NCI-H2227 treated with DMSO at 0.1 percent for 48 hours (cell line): ENCODE results near the gene WIPF3.

ENCODE experiments used
- DNase-seq: peaks from one replicate; lab custom pipeline; 2025; lab: John Stamatoyannopoulos, UW

The WIPF3 gene, protein sequence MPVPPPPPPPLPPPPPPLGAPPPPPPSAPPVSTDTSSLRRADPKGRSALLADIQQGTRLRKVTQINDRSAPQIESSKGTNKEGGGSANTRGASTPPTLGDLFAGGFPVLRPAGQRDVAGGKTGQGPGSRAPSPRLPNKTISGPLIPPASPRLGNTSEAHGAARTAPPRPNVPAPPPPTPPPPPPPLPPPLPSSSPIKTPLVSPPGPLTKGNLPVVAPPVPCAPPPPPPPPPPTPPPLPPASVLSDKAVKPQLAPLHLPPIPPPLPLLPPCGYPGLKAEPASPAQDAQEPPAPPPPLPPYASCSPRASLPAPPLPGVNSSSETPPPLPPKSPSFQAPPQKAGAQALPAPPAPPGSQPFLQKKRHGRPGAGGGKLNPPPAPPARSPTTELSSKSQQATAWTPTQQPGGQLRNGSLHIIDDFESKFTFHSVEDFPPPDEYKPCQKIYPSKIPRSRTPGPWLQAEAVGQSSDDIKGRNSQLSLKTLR

DNA sequence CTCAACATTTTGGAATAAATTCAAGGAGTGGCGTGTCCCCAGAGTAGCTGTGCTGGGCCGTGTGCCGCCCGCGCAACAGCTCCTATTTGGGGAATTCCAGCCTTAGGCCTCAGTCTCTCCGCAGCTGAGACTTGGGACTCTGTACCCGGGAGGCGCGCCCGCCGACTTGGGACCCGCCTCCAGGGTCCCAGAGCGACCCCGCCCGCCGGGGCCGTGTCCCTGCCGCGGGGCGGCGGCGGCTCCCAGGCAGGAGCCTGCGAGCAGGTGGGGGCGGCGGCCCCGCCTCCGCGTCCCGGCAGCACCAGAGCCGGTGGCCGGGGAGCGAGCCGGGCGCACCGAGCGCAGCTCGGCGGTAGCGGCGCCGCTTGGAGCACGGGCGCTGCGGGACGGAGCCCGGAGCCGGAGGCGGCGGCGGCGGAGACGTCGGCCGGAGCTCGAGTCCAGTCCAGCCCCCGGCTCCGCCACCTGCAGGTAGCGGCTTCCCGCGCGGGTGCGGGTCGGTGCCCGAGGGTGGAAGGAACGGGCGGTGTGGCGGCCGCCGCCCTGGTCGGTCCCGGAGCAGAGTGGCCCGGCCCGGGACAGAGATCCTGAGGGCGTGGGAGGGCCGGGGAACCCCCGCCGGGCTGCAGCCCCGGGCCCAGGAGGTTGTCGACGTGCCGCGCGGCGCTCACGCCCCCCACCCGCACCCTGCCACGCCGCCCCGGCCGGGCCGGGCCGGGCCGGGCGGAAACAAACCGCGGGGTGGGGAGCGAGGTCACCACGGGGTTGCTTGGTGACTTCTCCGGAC, at the start of gene WIPF3:
WIPF3 (plus strand) TSS at position 301 of the 787 bp plus-strand sequence. CDS start 28,217 bp downstream, outside the sequence.
- DNase-seq, result peak; percentile 16

DNA sequence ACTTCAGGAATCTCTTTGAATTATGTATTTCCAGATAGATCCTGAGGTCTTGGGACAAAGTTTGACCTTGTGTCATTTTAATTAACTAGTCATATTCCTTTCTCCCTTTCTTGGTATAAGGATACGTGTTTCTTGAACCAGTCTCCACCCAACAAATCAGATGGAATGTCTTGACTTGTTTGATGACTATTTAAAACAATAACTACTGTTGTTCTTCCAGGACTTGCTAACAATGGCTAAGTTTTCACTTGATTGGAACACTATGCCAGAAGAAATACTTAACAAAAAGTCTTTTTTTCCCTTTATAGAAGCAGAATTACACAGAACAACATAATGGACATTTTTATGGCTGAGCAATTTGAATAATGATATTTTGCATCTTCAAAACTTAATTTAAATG, 43.0 kb upstream of the WIPF3 start:
- DNase-seq, result no peak

DNA sequence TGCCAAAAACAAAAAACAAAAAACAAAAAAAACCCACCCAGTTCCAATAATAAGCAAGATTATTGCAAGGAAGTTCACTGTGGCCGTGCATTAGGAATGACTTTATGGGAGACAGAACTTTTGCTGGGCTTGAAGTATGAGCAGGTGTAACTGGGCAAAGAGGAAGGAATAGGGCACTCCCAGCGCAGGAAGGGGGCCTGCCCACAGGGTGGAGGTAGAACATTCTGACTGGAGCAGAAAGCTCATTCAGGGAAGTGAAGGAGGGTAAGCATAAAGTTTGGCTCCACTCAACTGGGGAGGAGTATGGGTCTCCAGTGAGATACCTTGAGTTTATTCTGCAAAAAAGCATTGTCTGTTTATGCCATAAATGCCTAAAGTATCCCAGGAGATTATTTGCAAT, 42.1 kb upstream of the WIPF3 start:
- DNase-seq, result no peak

DNA sequence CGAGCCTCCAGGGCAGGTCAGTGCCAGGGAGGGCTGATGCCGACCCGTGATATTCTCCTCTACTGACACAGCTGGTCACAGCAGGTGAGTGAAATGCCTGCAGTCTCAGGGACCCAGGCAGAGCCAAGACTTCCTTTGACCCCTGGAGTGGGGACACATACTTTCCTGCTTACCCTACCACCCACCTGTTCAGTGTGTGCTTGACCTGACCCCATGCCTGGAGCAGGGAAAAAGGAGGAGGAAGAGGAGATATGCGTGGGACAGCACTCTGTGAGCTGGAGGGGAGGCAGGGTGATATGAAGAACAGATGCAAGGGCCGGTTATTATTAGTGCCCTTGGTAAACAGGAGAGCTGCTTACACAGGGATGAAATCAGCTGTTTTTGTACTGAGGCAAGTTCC, 40.8 kb upstream of the WIPF3 start:
- DNase-seq, result no peak

DNA sequence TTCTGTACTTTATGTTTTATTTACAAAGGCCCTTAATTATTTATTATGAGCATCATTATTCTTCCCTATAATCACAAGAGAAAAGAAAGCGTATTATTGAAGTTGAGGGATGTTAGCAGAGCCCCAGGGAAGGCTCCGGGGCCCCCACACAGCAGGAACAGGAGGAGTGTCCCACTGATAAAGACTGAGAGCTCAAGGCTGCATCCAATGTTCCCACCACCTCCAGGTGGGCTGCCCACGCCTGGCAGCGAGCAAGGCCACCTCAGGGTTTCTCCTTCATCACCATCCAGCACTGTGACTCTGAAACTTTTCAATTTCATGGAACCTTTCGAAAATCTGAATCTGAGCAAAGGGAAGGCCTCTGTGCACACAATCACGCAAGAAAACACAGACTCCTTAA, 35.9 kb upstream of the WIPF3 start:
- no peak for DNase-seq

DNA sequence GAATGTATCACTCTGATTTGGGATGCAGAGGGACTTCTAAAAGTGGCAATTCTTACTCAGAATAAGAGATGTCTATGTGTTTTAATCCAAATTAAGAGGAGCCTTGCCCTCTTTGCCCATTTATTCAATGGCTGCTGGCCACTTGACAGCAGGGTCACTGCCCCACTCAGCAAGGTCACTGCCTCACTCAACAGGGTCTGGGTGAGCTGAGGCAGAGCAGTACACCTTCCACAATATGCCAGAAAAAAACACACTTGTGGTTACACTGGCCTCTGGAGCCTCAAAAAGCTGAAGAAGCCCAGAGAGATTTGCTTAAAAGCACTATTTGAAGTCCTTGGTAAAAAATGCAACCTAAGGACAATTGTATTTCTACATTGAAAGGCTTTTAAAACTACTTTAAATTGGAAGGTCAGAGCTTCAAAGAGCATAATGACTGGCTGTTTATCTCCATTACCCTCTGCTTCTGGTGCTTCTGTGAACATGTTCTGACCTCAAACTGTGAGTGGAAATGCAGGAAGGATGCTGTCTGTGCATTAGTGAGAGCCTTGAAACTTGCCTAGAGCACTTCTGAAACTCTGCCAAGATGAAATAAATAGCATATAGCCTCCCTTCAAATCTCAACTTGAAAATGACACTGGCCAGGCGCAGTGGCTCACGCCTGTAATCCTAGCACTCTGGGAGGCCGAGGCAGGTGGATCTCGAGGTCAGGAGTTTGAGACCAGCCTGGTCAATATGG, 35.1 kb upstream of the WIPF3 start:
- peak; percentile 84 for DNase-seq

DNA sequence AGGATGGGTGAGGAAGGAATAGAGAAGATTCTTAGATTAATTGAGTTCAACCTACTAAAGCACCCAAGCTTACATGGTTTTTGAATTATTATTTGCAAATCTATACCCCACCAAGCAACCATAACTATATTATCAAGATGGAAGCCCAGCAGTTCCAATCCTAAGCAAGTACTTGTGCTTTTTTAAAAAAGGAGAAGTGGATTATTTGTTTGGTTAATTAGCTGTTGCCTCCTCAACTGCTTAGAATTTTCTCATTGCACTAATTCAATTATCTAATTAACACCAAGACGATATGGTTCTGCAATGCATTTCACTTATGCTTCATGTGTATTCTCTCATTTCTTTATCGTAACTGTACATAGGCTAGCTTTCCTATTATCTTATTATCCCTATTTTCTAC, 27.3 kb upstream of the WIPF3 start:
- DNase-seq, result no peak

DNA sequence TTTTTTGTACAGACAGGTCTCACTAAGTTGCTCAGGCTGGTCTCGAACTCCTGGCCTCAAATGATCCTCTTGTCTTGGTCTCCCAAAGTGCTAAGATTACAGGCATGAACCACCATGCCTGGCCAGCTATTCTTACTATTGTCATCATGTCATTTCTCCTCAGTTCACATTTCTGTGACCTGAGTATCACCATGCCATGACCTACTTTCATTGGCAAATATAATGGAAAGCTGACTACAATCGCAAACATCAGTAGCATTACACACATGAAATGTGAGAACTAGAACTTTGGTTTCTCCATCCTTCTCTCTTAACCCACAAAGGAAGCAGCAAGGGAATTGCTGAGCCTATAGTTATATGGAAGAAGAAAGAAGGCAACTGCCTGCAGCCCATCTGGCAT, 26.0 kb upstream of the WIPF3 start:
- no peak for DNase-seq

DNA sequence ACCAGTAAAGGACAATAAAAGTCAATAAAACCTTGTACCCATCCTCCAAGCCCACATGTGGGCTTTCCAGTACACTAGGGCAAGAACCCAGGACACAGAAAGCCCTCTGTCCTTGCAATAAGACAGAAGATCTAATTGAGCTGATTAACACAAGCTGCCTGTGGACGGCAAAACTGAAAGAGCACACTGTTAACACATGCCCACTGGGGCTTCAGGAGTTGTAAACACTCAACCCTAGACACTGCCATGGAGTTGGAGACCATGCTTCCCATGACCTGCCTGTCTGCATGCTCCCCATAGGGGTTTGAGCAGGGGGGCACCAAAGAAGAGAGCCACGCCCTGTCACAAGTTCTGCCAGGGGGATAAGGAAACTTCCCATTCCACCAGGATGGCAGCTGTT, 22.6 kb upstream of the WIPF3 start:
- no peak for DNase-seq

DNA sequence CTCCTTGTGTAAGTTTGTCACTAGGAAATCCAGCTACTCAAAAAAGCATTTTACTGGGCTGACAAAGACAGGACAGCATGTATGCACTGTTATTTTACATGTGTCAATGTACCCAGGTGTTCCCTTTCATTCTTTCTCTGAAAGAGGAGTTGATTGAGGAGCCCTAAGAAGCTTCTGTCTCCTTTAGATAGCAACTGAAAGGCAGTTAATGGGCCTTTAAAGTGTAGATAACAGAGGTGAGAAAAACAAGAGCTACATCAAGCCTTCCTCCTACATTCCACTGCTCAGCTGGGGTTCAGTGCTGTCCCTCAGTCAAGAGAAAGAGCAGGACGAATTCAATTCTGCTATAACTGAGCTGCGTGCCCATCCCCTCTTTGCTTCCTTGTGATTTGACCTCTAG, 12.8 kb upstream of the WIPF3 start:
- DNase-seq, result no peak

DNA sequence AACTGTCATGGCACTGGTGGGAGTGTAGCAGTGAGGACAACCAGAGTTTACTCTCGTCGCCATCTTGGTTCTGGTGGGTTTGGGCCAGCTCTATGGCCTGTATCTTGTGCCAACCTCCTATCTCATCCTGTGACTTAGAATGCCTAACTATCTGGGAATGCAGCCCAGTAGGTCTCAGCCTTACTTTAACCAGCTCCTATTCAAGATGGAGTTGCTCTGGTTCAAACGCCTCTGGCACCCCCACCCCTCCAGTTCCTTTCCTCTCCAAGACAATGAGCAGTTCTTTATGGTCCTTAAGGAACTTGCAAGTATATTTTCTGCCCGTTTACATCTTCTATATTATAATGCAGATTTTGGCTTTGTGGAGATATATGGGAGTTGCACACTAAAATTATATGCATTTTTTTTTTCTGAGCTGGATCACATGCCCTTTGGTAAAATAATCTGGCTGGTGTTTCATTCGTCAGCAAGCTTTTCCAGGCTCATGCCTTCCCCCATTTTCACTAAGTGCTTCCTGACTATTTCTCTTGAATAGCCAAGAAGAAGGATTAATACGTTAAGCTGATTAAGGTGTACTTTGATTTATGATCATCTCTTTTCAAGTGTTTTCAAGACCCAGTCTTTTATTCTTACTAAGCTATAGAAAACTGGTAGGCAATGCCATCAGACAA, 11.2 kb upstream of the WIPF3 start:
- no peak for DNase-seq

DNA sequence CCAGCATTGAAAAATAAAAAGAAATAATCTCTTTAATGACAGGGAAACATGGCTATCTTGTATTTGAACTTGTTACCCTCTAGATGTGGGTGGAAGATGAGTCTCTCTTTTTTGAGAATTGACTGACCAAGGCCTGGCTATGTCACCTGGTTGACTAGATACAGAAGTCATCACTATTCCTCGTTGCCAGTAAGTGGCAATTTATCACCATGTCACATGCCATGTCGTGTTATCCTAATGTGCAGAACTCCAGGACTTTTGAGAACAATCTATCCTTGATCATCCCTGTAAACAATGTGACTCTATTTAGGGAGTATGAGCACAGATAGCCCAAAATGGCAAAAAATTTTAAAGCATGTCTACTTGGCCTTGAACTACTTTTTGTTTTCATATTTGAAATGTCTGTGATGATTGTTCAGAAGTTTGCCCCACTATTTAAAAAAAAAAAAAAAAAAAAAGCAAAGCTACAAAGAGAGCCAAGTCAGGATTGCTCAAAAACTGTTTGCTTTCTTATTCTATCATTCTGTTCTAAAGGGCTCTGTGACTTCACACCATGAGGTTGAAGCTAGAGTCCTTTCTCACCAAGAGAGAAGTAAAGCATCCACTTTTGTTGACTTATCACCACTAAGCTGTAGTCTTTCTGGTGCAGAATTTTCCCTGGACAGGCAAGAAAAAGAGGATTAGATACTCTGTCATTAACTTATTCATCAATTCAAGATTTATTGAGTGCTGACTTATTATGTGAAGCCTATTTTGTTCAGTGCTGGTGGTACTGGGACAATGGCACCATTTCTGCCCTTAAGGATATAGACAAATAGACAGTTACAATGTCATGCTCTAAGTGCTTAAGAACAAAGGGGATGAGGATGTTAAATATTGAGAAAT, 10.4 kb upstream of the WIPF3 start:
- no peak for DNase-seq

DNA sequence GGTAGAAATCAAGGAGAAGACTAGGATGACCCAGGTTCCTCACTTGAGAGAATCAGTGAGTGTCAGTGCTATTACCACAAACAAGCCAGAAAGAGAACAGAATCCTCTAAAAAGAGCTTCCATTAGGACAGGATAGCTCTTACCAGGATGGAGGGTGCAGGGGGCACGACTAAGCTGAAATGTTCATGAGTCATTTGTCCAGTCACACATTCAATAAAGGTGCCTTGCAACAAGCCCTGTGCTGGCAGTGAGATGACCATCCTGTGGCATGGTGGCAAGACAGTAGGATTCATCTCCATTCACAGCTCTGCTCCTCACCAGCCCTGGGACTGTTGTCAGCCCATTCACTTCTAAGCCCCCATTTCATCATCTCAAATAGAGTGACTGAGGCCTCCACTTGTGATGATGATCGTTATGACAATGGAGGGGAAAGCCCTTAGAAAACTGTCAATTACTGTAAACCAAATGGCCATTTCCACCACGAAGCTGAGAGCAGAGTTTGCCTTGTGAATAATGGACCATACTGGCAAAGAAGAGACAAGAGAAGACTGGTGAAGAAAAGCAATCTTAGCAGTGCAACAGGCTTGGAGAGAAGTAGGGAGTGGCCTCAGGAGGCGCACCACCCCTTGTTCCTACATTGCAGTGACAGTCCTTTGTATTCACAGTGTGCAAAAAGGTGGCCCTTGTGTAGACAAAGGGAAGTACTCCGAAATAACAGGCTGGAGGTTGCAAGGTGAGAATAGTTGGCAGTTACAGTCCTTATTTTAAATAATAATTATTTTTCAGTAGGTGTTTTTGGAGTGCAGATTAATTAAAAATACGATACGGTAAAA, 9.0 kb upstream of the WIPF3 start:
- no peak for DNase-seq

DNA sequence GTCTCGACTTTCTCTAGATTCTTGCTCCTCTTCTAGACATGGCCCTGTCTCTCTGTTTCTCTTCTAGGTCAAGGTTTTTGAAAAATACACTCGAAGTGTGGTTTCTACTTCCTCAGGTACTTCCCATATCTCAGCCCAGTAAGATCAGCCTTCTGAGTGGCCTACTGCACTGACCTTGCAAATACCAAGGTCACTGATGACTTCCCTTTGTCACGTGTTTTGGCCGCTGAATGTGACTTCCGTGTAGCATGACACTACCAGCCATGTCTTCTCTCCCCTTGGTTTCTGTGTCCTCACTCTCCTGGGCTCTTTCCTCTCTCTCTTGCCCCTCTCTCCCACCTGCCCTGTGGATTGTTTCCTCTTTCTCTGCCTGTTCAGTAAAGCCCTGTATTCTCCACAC, 7.9 kb upstream of the WIPF3 start:
- DNase-seq, result no peak

DNA sequence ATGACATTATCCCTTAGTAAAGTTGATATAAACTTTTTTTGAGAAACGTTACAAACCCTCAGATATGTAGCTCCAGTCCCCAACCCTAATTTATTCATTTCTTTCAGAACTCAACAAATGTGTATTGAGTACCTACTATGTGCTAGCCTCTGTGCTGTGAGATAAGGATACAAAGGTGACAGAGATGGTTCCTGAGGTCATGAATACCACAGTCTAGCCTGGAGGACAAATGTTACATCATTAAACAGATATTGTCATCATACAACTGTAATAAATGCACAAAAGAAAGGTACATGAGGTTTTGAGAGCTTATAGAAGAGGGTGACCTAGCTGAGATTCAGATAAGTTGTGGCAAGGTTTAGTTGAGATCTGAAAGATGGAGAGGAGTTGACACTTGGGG, 4.4 kb upstream of the WIPF3 start:
- no peak for DNase-seq

DNA sequence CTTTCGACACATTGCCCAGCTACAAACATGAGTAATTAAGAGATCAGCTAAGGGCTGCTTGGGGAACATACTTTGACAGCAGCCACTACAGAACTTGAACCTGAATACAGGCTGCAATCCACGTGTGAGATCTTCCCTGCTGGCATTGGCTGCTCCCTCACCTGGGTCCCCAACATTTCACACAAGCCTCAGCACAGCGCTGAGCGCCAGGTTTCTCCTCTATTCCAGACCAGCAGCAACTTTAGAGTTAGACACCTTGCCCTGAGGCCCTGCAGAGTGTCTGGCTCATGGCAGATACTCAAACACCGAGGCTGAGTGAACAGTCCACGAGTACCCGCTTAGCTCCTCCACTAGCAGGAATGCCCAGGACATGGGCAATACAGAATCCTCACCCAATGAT, 1.3 kb upstream of the WIPF3 start:
- no peak for DNase-seq

DNA sequence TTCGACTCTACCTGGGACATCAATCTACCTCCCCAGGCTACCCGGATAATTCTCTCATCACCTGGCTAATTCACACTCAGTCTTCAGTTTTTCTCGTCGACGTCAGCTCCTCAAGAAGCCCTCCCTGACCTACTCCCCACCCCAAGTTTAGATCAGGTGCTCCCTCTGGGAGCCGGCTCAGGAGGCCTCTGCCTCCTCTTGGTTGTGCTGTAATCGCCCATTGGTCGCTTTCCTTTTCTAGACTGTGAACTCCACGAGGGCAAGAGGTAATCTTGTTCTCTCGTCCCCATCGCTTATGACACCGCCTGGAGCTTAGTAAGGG, 461 bp upstream of the WIPF3 start:
- DNase-seq, result no peak

DNA sequence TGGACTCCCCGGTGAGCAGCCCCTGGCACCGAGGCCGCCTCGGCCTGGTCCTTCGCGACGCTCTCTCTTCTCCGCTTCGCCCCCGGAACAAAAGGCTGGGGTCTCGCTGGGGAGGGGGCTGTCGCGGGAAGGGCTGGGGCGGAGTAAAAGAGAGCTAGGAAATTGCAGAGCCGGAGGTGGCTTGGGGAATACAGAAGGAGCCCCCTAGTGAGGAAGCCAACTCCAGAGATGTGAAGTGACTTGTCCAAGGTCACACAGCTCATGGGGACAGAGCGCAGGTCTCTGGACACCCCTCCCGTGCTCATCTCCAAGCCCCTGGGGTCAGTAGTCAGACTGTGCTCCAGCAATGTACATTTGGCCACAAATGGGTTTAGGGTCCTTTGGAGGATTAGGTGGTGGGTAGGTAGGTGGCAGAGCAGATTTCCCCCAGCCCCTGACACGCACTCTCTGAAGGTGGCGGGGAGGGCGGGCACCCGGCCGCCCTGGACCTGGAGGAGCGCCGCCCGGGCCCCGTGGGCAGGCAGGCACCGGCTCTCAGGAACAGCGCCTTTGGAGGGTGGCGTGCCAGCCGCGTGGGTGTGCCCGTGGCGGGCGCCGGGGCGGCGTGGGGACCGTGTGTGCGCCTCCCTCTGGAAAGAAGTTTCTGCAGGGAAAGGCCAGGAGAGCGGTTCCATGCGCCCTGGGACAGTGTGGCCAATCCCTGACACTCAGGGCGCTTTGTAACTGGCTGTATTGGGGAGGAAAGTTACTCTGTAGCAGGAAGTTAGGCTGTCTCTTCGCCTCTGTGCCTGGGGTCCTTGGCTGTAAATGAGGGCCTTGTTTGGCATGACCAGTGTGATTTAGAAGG, 910 bp downstream of the WIPF3 start:
- no peak for DNase-seq

DNA sequence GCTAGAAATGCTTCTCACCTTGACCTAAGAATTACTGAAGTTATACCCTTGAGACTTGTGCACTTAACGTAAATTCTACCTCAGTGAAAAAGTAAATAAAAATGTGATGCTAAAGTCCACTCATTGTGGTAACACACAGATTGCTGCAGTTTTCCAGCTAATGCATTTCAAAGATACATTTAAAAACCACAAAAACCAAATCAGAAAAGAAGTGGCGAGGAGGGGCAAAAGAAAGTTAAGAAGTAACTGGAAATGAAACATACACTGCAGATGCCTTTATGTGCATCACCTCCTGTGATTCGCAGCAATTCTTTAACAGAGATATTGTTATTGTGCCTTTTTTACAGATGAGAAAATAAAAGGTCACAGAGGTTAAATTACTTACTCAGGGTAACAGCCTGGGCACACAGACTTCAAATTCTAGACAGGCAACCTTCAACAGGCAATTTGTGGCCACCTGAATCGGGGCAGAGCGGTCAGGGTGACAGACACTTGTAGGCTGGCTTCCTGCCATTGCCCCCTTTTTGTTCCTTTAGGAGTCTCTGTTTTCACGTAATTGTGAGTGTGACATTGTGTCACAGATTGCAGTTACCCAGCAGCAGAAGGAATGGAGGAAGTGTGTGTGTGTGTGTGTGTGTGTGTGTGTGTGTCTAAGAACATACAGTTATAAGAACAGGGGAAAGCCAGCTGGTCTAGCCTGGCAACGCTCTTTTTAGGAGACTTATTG, 1.9 kb downstream of the WIPF3 start:
- DNase-seq, result no peak
